ENCODE measurements around the gene F11R.

DNA sequence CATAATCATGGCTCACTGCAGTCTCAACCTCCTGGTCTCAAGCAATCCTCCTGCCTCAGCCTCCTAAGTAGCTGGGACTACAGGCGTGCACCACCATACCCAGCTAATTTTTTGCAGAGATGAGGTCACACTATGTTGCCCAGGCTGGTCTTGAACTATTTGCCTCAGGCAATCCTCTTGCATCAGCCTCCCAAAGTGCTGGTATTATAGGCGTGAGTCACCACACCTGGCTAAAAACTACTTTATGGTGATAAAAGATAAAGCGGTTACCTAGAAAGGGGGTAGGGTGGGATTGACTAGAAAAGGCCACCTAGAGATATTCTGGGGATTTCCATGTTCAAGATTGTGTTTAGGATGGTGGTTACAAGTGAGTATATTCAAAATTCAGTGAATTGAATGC lies 12.8 kb upstream of the F11R start:
- no peak for TF ChIP-seq POLR2A (IDR thresholded peaks at IDR 0.05)
- TF ChIP-seq, protein P1, sequence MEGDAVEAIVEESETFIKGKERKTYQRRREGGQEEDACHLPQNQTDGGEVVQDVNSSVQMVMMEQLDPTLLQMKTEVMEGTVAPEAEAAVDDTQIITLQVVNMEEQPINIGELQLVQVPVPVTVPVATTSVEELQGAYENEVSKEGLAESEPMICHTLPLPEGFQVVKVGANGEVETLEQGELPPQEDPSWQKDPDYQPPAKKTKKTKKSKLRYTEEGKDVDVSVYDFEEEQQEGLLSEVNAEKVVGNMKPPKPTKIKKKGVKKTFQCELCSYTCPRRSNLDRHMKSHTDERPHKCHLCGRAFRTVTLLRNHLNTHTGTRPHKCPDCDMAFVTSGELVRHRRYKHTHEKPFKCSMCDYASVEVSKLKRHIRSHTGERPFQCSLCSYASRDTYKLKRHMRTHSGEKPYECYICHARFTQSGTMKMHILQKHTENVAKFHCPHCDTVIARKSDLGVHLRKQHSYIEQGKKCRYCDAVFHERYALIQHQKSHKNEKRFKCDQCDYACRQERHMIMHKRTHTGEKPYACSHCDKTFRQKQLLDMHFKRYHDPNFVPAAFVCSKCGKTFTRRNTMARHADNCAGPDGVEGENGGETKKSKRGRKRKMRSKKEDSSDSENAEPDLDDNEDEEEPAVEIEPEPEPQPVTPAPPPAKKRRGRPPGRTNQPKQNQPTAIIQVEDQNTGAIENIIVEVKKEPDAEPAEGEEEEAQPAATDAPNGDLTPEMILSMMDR (IDR thresholded peaks at IDR 0.05), result no peak

All from prostate gland (tissue), 2 donors.